Measurements from ENCODE around the gene RABEP1. TPM values are rescaled to one million over a fixed set of nuclear protein-coding genes. Genes with fewer than 3 reads are reported as not detected.

The RABEP1 gene, protein sequence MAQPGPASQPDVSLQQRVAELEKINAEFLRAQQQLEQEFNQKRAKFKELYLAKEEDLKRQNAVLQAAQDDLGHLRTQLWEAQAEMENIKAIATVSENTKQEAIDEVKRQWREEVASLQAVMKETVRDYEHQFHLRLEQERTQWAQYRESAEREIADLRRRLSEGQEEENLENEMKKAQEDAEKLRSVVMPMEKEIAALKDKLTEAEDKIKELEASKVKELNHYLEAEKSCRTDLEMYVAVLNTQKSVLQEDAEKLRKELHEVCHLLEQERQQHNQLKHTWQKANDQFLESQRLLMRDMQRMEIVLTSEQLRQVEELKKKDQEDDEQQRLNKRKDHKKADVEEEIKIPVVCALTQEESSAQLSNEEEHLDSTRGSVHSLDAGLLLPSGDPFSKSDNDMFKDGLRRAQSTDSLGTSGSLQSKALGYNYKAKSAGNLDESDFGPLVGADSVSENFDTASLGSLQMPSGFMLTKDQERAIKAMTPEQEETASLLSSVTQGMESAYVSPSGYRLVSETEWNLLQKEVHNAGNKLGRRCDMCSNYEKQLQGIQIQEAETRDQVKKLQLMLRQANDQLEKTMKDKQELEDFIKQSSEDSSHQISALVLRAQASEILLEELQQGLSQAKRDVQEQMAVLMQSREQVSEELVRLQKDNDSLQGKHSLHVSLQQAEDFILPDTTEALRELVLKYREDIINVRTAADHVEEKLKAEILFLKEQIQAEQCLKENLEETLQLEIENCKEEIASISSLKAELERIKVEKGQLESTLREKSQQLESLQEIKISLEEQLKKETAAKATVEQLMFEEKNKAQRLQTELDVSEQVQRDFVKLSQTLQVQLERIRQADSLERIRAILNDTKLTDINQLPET
- 48.8 and 49.9 TPM in 2 replicates for total RNA-seq

DNA sequence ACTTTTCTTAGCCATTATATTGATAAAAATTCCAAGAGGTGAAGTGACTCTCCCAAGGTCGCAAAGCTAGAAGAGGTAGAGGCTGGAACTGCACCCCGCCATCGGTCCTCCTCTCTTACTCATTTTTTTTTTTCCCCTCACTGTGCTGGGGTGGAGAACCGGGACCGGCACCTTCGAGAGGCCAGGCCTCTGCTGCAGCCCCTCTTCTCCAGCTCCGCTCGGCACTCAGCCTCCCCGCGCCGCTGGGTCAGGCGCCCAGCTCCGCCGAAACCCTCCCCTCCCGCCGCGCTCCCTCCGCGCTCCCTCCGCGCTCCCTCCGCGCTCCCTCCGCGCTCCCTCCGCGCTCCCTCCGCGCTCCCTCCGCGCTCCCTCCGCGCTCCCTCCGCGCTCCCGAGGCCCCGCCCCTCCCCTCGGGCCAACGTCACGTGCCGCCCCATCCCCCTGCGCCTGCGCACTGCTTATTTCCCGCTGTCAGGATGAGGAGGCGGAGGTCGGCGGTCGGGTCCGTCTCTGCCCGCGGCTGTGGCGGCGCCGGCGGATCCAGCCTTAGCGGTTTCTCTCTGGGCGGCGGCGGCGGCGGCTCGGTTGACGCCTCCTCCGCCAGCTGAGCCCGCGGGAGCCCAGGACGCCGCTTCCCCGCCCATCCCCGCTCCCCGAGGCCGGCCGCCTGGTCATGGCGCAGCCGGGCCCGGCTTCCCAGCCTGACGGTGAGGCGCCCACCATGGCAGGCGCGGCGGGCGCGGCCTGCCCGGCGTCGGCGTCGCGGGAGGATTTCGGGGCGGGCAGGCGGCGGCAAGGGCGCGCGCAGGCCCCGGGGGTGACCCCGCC is at the start of gene RABEP1:
Gene RABEP1 (plus strand): TSS at position 471 of the 828 bp plus-strand sequence. CDS start 203 bp downstream, at position 674.

GRCh38 chr17:5234645-5235576 is 47.2 kb upstream of the RABEP1 start, which contains the start of gene SCIMP:
SCIMP (minus strand) TSS chr17:5234860; CDS start chr17:5234755, 105 bp downstream.

DNA sequence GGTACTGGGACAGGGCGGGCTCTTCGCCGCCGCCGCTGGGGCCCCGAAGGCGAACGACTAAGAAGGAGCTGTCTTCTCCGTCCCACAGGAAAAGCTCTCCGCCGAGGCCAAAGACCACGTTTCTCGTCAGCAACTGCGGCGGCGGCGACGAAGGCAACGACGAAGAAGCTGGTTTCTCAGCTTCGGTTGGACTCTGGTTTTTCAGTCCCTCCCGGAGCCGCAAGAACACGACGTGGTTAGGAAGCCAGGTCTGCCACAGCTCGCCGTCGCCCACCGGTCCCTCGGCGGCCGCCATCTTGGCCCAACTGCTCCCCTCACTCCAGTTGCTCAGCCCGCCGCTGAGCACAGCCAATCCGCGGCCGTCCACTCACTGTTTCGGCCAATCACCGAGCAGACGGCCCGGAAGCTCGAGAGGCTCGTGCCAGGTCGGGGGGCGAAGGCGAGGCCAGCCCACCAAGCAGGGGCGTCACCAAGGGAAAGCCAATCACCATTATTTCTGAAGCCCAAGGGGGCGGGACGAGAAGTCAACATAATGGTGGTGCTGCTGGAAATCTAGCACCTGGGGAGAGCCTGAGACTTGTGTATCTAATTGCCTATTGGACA is 137.4 kb downstream of the RABEP1 start, which contains the start of gene NUP88:
Gene NUP88 (minus strand): TSS at position 307 of the 603 bp plus-strand sequence. CDS start 12 bp downstream, at position 295.

GRCh38 chr17:5419959-5420653 is 138.0 kb downstream of the RABEP1 start, which contains the start of gene RPAIN:
RPAIN (plus strand) TSS chr17:5420182; CDS start chr17:5420211, 29 bp downstream.

Other genes with a start within 250 kb of the RABEP1 start
- 0.32 and 0.36 TPM in 2 replicates for gene SLC52A1, start 246.9 kb upstream of the RABEP1 start, total RNA-seq
- gene ZFP3, start 203.8 kb upstream of the RABEP1 start, total RNA-seq = 2.7 and 3.1 TPM in 2 replicates
- 4.2 and 4.3 TPM in 2 replicates for gene ZNF232, start 170.4 kb upstream of the RABEP1 start, total RNA-seq
- not detected in 2 replicates for gene USP6, start 166.3 kb upstream of the RABEP1 start, total RNA-seq
- gene ZNF594, start 90.4 kb upstream of the RABEP1 start, total RNA-seq = 7.5 and 9.6 TPM in 2 replicates
- not detected in 2 replicates for gene SCIMP, start 47.4 kb upstream of the RABEP1 start, total RNA-seq
- gene NUP88, start 137.4 kb downstream of the RABEP1 start, total RNA-seq = 41.4 and 57.3 TPM in 2 replicates
- 19.1 and 20.0 TPM in 2 replicates for gene RPAIN, start 137.9 kb downstream of the RABEP1 start, total RNA-seq
- gene C1QBP, start 156.9 kb downstream of the RABEP1 start, total RNA-seq = 77.1 and 90.7 TPM in 2 replicates
- 11.9 and 15.3 TPM in 2 replicates for gene DHX33, start 186.7 kb downstream of the RABEP1 start, total RNA-seq
- 29.3 and 31.3 TPM in 2 replicates for gene DERL2, start 203.9 kb downstream of the RABEP1 start, total RNA-seq
- 7.4 and 10.9 TPM in 2 replicates for gene MIS12, start 204.3 kb downstream of the RABEP1 start, total RNA-seq

Data from hair follicle dermal papilla cell (primary cell).